Esophagus squamous epithelium (tissue), 4 donors: ENCODE measurements around the gene CDK10.
A peak's percentile ranks its signal among the peaks of the same experiment; 100 is the strongest.

Source experiments
- POLR2A ChIP-seq, 4 donors: fragments of 450-650 bp; IDR thresholded peaks; one replicate each; pipeline ENCODE4 v1.6.1; 2017; ENCODE audit warnings: antibody characterized with exemption in 4 of 4, mild to moderate bottlenecking in 4 of 4, moderate library complexity in 3 of 4
- TF ChIP-seq, protein P1 (sequence below), 6 experiments: fragments of 450-650 bp in 4 of 6; fragments of 200-600 bp in 2 of 6; sonication (generic) in 2 of 6; IDR thresholded peaks; one replicate each; pipeline ENCODE4 v1.5.1; 2016 to 2019; ENCODE audit warnings: antibody characterized with exemption in 6 of 6, mild to moderate bottlenecking in 4 of 6, moderate library complexity in 4 of 6

GRCh38 chr16:89721546-89722391 is 35.3 kb downstream of the CDK10 start:
- TF ChIP-seq, protein P1, sequence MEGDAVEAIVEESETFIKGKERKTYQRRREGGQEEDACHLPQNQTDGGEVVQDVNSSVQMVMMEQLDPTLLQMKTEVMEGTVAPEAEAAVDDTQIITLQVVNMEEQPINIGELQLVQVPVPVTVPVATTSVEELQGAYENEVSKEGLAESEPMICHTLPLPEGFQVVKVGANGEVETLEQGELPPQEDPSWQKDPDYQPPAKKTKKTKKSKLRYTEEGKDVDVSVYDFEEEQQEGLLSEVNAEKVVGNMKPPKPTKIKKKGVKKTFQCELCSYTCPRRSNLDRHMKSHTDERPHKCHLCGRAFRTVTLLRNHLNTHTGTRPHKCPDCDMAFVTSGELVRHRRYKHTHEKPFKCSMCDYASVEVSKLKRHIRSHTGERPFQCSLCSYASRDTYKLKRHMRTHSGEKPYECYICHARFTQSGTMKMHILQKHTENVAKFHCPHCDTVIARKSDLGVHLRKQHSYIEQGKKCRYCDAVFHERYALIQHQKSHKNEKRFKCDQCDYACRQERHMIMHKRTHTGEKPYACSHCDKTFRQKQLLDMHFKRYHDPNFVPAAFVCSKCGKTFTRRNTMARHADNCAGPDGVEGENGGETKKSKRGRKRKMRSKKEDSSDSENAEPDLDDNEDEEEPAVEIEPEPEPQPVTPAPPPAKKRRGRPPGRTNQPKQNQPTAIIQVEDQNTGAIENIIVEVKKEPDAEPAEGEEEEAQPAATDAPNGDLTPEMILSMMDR (IDR thresholded peaks at IDR 0.05): no peak
- TF ChIP-seq POLR2A (IDR thresholded peaks at IDR 0.05): peak in 1 of 4 donors; percentile 3
